C4-2B (cell line): Measurements from ENCODE around the gene LRRC3C.

Source experiments
- CTCF ChIP-seq: fragments of 450-650 bp; conservative IDR thresholded peaks from 2 replicates; pipeline ENCODE4 v1.5.1; 2017; ENCODE audit warnings: mild to moderate bottlenecking
- ZFX ChIP-seq: fragments of 450-650 bp; IDR thresholded peaks from 2 replicates; pipeline ENCODE4 v1.6.1; 2017

GRCh38 chr17:39927101-39927928, at the start of gene LRRC3C, which contains the start of gene ORMDL3:
- TF ChIP-seq CTCF = no peak
- TF ChIP-seq ZFX = 0 out of 2 replicates have a peak, but pooled peaks have one; percentile 73
